Lung (tissue), 12 donors: ENCODE measurements around the gene MACROD1. TPM values are rescaled to one million over a fixed set of nuclear protein-coding genes. Genes with fewer than 3 reads are reported as not detected.
A peak's percentile ranks its signal among the peaks of the same experiment; 100 is the strongest.

Experiments used
- ATAC-seq: fragments of 200-7000 bp; cut with Tn5 transposase; one replicate; pipeline ENCODE4 v1.9.1; 2020; ENCODE audit warnings: moderate number of reproducible peaks; ENCODE audit not compliant: insufficient read depth, low FRiP score
- DNase-seq, 3 donors: peaks; one replicate each; pipeline ENCODE4 v3.0.0-alpha.2; 2013 to 2017
- H3K27ac ChIP-seq, 2 donors: one replicate each; pipeline ENCODE4 v1.5.1; 2013; ENCODE audit warnings: mild to moderate bottlenecking in 2 of 2, moderate library complexity in 2 of 2, control low read depth in 1 of 2, inconsistent platforms in 1 of 2, low read depth in 1 of 2, low read length in 1 of 2
- H3K27me3 ChIP-seq, 3 donors: one replicate each; pipeline ENCODE4 v1.5.1; 2013; ENCODE audit warnings: low read length in 2 of 3; ENCODE audit not compliant: control insufficient read depth in 3 of 3, insufficient read depth in 3 of 3
- H3K36me3 ChIP-seq, 4 donors: one replicate each; pipeline ENCODE4 v1.5.1; 2013; ENCODE audit warnings: low read length in 4 of 4, mild to moderate bottlenecking in 1 of 4, moderate library complexity in 1 of 4; ENCODE audit not compliant: control insufficient read depth in 4 of 4, insufficient read depth in 4 of 4
- H3K4me1 ChIP-seq, 5 donors: one replicate each; pipeline ENCODE4 v1.5.1; 2013; ENCODE audit warnings: low read length in 5 of 5, mild to moderate bottlenecking in 2 of 5, moderate library complexity in 1 of 5; ENCODE audit not compliant: control insufficient read depth in 5 of 5, insufficient read depth in 5 of 5
- H3K4me3 ChIP-seq: one replicate; pipeline ENCODE4 v1.5.1; 2013; ENCODE audit warnings: mild to moderate bottlenecking, control low read depth, moderate library complexity
- H3K9ac ChIP-seq, 2 donors: one replicate each; pipeline ENCODE4 v1.5.1; 2013; ENCODE audit warnings: low read length in 2 of 2, control low read depth in 1 of 2; ENCODE audit not compliant: insufficient read depth in 1 of 2
- H3K9me3 ChIP-seq, 4 donors: one replicate each; pipeline ENCODE4 v1.5.1; 2013; ENCODE audit warnings: low read length in 3 of 4, mild to moderate bottlenecking in 1 of 4, moderate library complexity in 1 of 4; ENCODE audit not compliant: control insufficient read depth in 4 of 4, insufficient read depth in 3 of 4
- WGBS, 2 donors: extraction: QIAGEN DNeasy Blood & Tissue Kit; methylation state at CpG; one replicate each; pipeline ENCODE4 v1.1.7; 2013; 5-methylcytosine and 5-hydroxymethylcytosine counted together
- polyA plus RNA-seq, 2 donors: library from polyadenylated mRNA; stranded (reverse); fragments of 200-250 nt; gene quantifications; one replicate each; pipeline ENCODE4 v1.2.1, GENCODE V29; 2013
- total RNA-seq, 2 donors: library from RNA; depleted of rRNA in 1 of 2; stranded (reverse); fragments of >200 nt in 1 of 2; gene quantifications; one replicate each; pipeline ENCODE4 v1.2.1, GENCODE V29; 2014 to 2021
- TF ChIP-seq, protein P1 (sequence below): IDR thresholded peaks from 2 replicates; pipeline ENCODE4 v1.5.1; 2012; ENCODE audit warnings: mild to moderate bottlenecking; ENCODE audit errors: control extremely low read depth, extremely low read depth
- donor health status: control.
- donor health status: control.
- donor health status: Bipolar disorder and iron deficiency.
- donor health status: healthy.
- donor health status: DM: yes; HTN: yes; CAD: no.

The MACROD1 gene
- total and polyA plus RNA-seq, 4 donors, result 9.9 to 70.0 (median 19.0) TPM

GRCh38 chr11:64097468-64098317, 68.2 kb downstream of the MACROD1 start:
- Histone ChIP-seq H3K27ac (no peak overlapping the region), H3K4me3 (no peak overlapping the region), H3K36me3 (no peaks in the 10 kb centered on the region), H3K4me1 (peaks cover 0 to 29% (median 12%) of the 10 kb centered on the region in 5 donors), H3K27me3 (no peaks in the 10 kb centered on the region), H3K9me3 (no peaks in the 10 kb centered on the region), H3K9ac (no peak overlapping the region)
- TF ChIP-seq, protein P1, sequence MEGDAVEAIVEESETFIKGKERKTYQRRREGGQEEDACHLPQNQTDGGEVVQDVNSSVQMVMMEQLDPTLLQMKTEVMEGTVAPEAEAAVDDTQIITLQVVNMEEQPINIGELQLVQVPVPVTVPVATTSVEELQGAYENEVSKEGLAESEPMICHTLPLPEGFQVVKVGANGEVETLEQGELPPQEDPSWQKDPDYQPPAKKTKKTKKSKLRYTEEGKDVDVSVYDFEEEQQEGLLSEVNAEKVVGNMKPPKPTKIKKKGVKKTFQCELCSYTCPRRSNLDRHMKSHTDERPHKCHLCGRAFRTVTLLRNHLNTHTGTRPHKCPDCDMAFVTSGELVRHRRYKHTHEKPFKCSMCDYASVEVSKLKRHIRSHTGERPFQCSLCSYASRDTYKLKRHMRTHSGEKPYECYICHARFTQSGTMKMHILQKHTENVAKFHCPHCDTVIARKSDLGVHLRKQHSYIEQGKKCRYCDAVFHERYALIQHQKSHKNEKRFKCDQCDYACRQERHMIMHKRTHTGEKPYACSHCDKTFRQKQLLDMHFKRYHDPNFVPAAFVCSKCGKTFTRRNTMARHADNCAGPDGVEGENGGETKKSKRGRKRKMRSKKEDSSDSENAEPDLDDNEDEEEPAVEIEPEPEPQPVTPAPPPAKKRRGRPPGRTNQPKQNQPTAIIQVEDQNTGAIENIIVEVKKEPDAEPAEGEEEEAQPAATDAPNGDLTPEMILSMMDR, result no peak
- DNase-seq, result no peak
- no peak for ATAC-seq
- WGBS, 2 donors, result 83 to 86% methylated on average over 25 of the region's 25 CpGs

- Histone ChIP-seq H3K27ac (no peak overlapping the region), H3K27me3 (no peaks in the 10 kb centered on the region), H3K4me3 (no peak overlapping the region), H3K36me3 (no peaks in the 10 kb centered on the region), H3K9me3 (no peaks in the 10 kb centered on the region), H3K9ac (no peak overlapping the region), H3K4me1 (peaks cover 0 to 27% (median 12%) of the 10 kb centered on the region in 5 donors)
- ATAC-seq, result no peak
- peak in 2 of 3 donors; percentile 51 to 72 for DNase-seq
- TF ChIP-seq, protein P1, result no peak
- 69 to 93% methylated on average over 13 of the region's 13 CpGs for WGBS, 2 donors
Observed at GRCh38 chr11:64096835-64097234, 69.1 kb downstream of the MACROD1 start.

- no peak overlapping the region for H3K9ac ChIP-seq
- ATAC-seq, result no peak
Observed at GRCh38 chr11:64095949-64096348, 70.0 kb downstream of the MACROD1 start.

More at GRCh38 chr11:64095949-64096348, 70.0 kb downstream of the MACROD1 start:
- peak in 1 of 3 donors; percentile 33 for DNase-seq
- TF ChIP-seq, protein P1, result no peak
- no peaks in the 10 kb centered on the region for H3K9me3 ChIP-seq
- peaks cover 0 to 26% (median 12%) of the 10 kb centered on the region in 5 donors for H3K4me1 ChIP-seq
- no peak overlapping the region for H3K4me3 ChIP-seq
- 51 to 58% methylated on average over 14 of the region's 14 CpGs for WGBS, 2 donors
- no peaks in the 10 kb centered on the region for H3K36me3 ChIP-seq
- H3K27ac ChIP-seq, result no peak overlapping the region
- no peaks in the 10 kb centered on the region for H3K27me3 ChIP-seq
